Measurements from ENCODE around the gene ITGB4. TPM values are rescaled to one million over a fixed set of nuclear protein-coding genes. Genes with fewer than 3 reads are reported as not detected.

Gene ITGB4
- total and polyA plus RNA-seq, 2 donors (not counting 3 experiments of a cell fraction or from before 2014, with no cell fraction given) = 4.2 to 6.7 TPM

- no TSS peak for BruUV-seq (replicated peaks)
- Histone ChIP-seq H4K20me1 (replicated peaks; ENCODE audit: control insufficient read depth, extremely low read depth, insufficient read depth, low read length) (no peaks in the 10 kb centered on the region), H3K9me3 (replicated peaks; ENCODE audit: control insufficient read depth, insufficient read depth, low read length) (no peaks in the 10 kb centered on the region), H3K9me1 (replicated peaks; ENCODE audit: control insufficient read depth, extremely low read depth, insufficient read depth, low read length) (no peaks in the 10 kb centered on the region), H3K79me2 (ENCODE audit: control insufficient read depth, insufficient read depth, low read length) (no peaks in the 10 kb centered on the region), H3K27me3 (ENCODE audit: control insufficient read depth in 2 of 2, insufficient read depth in 2 of 2, low read length in 2 of 2) (no peaks in the 10 kb centered on the region), H2AFZ (ENCODE audit: low read depth, low read length) (no peak overlapping the region), H3K4me1 (ENCODE audit: control insufficient read depth, extremely low read depth, insufficient read depth, low read length) (peaks cover 11% of the 10 kb centered on the region), H3K4me3 (replicated peaks in 1 of 3; ENCODE audit: insufficient read depth in 1 of 3, low read depth in 1 of 3, low read length in 3 of 3) (no peak overlapping the region), H3K27ac (ENCODE audit: insufficient read depth, low read depth, low read length) (no peak overlapping the region), H3K4me2 (ENCODE audit: insufficient read depth, low read length) (no peak overlapping the region), H3K9ac (replicated peaks; ENCODE audit: extremely low read depth, insufficient read depth, low read length) (no peak overlapping the region), H3K36me3 (ENCODE audit: control insufficient read depth in 2 of 2, extremely low read depth in 1 of 2, insufficient read depth in 2 of 2, low read length in 2 of 2) (no peaks in the 10 kb centered on the region)
- FAIRE-seq = no peak
- ChIA-PET CTCF (interaction anchor here (0.9 to 4.8 kb wide), 9 partner anchors 10 to 131 kb away, joined by 3 to 27 read pairs (median 5); partner anchors contain the start of gene TRIM47), POLR2A (no interaction called here)
- dilution Hi-C loops (cut with MboI; ENCODE audit: extremely low pct_ligation_motif_present, low sequenced_read_pairs) = no loop called here
- intact Hi-C loops (cut with micrococcal nuclease) = no loop called here
- DNase-seq (ENCODE audit: low read depth, low spot score) = no peak
- TF ChIP-seq POLR2A (IDR thresholded peaks at IDR 0.05; ENCODE audit: low read depth, low read length) (no peak), EZH2 (IDR thresholded peaks at IDR 0.05; ENCODE audit: borderline replicate concordance, low read depth, low read length, severe bottlenecking) (no peak), POLR2AphosphoS5 (IDR thresholded peaks at IDR 0.05; ENCODE audit: insufficient read depth, low read depth, low read length) (no peak), GATA2 (IDR thresholded peaks at IDR 0.05; ENCODE audit: insufficient read depth, insufficient read length, low read depth, low read length) (no peak), MAX (IDR thresholded peaks at IDR 0.05; ENCODE audit: insufficient read depth, insufficient read length) (no peak), MYC (IDR thresholded peaks at IDR 0.05; ENCODE audit: low read depth, low read length) (no peak), JUN (IDR thresholded peaks at IDR 0.05; ENCODE audit: borderline replicate concordance, insufficient read depth, insufficient read length, low read depth) (no peak), FOS (IDR thresholded peaks at IDR 0.05; ENCODE audit: borderline replicate concordance, insufficient read depth, low read length) (no peak)
- TF ChIP-seq, protein P1, sequence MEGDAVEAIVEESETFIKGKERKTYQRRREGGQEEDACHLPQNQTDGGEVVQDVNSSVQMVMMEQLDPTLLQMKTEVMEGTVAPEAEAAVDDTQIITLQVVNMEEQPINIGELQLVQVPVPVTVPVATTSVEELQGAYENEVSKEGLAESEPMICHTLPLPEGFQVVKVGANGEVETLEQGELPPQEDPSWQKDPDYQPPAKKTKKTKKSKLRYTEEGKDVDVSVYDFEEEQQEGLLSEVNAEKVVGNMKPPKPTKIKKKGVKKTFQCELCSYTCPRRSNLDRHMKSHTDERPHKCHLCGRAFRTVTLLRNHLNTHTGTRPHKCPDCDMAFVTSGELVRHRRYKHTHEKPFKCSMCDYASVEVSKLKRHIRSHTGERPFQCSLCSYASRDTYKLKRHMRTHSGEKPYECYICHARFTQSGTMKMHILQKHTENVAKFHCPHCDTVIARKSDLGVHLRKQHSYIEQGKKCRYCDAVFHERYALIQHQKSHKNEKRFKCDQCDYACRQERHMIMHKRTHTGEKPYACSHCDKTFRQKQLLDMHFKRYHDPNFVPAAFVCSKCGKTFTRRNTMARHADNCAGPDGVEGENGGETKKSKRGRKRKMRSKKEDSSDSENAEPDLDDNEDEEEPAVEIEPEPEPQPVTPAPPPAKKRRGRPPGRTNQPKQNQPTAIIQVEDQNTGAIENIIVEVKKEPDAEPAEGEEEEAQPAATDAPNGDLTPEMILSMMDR (IDR thresholded peaks at IDR 0.05; ENCODE audit: extremely low read depth in 1 of 2, insufficient read depth in 1 of 2, low read depth in 1 of 2, low read length in 2 of 2) = no peak
These were observed 42.0 kb downstream of the ITGB4 start for GRCh38 chr17:75763269-75763607.
